Stimulated activated CD4-positive, alpha-beta T cell treated with anti-CD3 and anti-CD28 coated beads, Interleukin-4, amount 100 ng/mL, for 48 hours (primary cell): ENCODE measurements around the gene UBR2.
"Not testable (repeated sequence)": the region's sequence is repeated elsewhere in the genome, so short reads cannot be mapped to it uniquely, and the experiment has no call there.

Experiments
- DNase-seq, 2 donors: peaks; one replicate each; pipeline ENCODE4 v3.0.0-alpha.2; 2020; ENCODE audit warnings: low read depth in 2 of 2

UBR2 gene

GRCh38 chr6:42555477-42556457 lies 8.1 kb upstream of the UBR2 start:
- no peak for DNase-seq

- no peak for DNase-seq
Observed at GRCh38 chr6:42556462-42556861, 7.4 kb upstream of the UBR2 start.

GRCh38 chr6:42559276-42559675 lies 4.6 kb upstream of the UBR2 start:
- not testable (repeated sequence) for DNase-seq

- DNase-seq: no peak
Observed at GRCh38 chr6:42561986-42562385, 1.8 kb upstream of the UBR2 start.

GRCh38 chr6:42562788-42563405 lies 932 bp upstream of the UBR2 start:
- DNase-seq: no peak

GRCh38 chr6:42564506-42564825 lies 637 bp downstream of the UBR2 start:
- no peak for DNase-seq

- DNase-seq: no peak
Observed at GRCh38 chr6:42565823-42566613, 2.2 kb downstream of the UBR2 start.

GRCh38 chr6:42566614-42567208 lies 2.9 kb downstream of the UBR2 start:
- no peak for DNase-seq

- not testable (repeated sequence) for DNase-seq
Observed at GRCh38 chr6:42567237-42567636, 3.4 kb downstream of the UBR2 start.

GRCh38 chr6:42569102-42570028 lies 5.5 kb downstream of the UBR2 start:
- no peak for DNase-seq

GRCh38 chr6:42571611-42572342 lies 7.9 kb downstream of the UBR2 start:
- DNase-seq: no peak

- no peak for DNase-seq
Observed at GRCh38 chr6:42572523-42572922, 8.7 kb downstream of the UBR2 start.

- not testable (repeated sequence) for DNase-seq
Observed at GRCh38 chr6:42576538-42576937, 12.7 kb downstream of the UBR2 start.

- no peak for DNase-seq
Observed at GRCh38 chr6:42598300-42598699, 34.5 kb downstream of the UBR2 start.

GRCh38 chr6:42599558-42599957 lies 35.7 kb downstream of the UBR2 start:
- DNase-seq: no peak

- DNase-seq: no peak
Observed at GRCh38 chr6:42604150-42604549, 40.3 kb downstream of the UBR2 start.

GRCh38 chr6:42604699-42605098 lies 40.9 kb downstream of the UBR2 start:
- not testable (repeated sequence) for DNase-seq

- no peak for DNase-seq
Observed at GRCh38 chr6:42610416-42610815, 46.6 kb downstream of the UBR2 start.

- DNase-seq: no peak
Observed at GRCh38 chr6:42615518-42615917, 51.7 kb downstream of the UBR2 start.

GRCh38 chr6:42616716-42617115 lies 52.9 kb downstream of the UBR2 start:
- DNase-seq: no peak
